Measurements from ENCODE around the gene TMEM266.

Gene TMEM266

DNA sequence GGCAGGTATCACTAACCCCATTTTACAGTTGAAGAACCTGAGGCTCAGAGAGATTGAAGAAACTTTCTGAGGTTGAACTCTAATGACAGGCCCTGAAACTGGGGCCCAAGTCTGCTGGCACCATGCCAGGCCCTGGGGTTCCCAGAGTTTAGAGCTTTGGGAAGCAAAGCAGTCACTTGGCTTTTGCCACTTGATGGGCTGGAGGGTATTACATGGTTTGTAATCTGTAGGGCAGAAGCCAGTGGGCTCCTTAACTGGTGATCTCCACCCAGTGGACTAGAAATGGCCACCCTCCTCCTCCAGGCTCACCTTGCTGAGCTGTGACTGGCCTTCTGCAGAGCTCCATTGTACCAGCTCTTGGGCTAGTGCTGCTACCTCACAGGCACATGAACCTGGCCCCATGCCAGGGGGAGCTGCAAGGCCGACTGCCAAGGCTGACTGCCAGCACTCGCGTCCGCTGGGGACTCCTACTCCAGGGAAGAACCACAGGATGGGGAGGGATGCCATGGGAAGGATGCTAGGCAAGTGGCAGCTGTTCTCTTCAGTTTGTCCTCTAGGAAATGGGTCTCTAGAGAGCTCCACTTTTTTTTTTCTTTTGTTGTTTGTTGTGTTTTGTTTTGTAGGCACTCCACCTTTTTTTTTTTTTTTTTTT lies 146.7 kb downstream of the TMEM266 start:
- no peak for DNase-seq

GRCh38 chr15:76208084-76208785 lies 148.4 kb downstream of the TMEM266 start:
- no peak for DNase-seq

DNA sequence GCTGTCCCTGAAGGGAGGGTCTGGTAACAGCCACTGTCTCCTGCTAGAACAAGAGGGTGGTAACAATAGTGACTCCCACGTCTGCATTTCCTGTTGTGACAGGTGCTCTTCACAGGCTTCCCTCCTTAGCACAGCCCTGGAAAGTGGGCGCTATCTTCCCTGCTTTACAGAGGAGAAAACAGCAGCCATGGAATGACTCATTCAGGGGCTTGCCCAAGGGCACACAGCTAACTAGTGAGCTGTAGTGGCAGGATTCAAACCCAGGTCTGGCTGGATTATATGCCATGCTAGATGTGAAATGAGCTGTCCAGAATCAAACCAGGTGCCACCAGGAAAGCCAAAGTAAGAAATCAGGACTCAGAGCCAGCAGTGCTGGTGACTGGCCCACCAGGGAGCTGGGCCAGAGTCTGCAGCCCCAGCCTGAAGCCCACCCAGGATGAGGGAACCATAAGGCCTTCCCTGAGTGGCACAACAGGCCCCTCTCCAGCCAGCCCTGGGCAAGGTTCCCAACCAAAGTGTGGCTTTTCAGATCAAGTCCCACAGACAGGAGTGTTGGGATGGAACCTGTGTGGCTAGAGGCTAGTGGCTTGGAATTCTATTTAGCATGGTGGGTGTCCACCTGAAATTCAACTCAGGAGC lies 149.1 kb downstream of the TMEM266 start:
- no peak for DNase-seq

- DNase-seq, result no peak
These were observed 149.7 kb downstream of the TMEM266 start for GRCh38 chr15:76209523-76209922.

- DNase-seq, result no peak
These were observed 150.2 kb downstream of the TMEM266 start for GRCh38 chr15:76209942-76210341.

DNA sequence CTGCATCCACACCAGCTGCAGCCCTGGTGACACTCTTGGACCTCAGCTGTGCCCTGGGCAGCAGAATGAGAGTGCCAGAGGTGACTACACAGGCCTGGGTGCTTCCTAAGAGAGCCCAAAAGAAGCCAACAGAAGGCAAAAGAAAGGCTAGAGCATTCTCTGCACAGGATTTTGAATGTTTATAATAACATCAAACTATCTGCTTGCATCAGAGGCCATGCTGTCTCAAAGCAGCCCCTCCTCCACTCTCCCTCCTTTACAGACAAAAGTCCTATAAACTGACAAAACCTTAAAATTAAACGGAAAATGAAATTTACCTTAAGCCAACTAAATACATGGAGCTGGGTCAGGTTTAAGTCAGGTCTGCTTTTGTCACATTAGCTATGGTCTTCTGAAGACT lies 155.8 kb downstream of the TMEM266 start:
- DNase-seq, result no peak

DNA sequence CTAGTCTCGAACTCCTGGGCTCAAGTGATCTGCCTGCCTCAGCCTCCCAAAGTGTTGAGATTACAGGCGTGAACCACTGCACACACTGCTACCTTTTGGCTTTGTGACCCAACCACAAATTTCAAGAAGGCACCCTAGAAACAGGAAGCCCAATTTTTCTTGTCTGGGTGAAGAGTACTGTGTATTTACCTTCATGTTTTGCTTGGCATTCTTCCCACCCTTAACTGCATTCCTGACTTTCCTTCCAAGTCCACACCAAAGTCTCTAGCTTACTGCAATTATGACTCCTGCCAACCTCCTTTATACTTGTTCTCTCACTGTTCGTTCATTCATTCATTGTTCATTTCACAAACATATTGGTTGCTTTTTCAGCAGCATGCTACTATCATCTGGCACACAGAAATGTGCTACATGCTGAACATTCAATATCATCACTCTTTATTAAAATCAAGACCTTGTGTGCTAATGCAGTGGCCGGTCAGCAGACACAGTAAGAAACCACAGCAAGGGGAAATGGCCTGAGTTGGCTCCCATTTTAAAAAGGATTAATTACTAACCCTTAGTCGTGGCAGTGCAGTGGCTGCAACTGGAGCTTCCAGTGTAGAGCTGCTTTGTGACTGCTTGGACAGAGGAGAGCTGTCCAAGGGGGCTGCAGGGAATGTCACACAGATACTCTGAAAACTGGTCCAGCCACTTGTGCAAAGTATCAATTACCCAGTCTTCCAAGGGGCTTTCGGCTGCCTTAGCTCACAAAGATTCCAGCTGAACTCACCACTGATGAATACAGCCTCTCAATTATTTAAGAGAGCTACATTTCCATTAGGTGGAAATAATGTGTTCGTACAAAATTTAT lies 157.5 kb downstream of the TMEM266 start:
- DNase-seq, result no peak

DNA sequence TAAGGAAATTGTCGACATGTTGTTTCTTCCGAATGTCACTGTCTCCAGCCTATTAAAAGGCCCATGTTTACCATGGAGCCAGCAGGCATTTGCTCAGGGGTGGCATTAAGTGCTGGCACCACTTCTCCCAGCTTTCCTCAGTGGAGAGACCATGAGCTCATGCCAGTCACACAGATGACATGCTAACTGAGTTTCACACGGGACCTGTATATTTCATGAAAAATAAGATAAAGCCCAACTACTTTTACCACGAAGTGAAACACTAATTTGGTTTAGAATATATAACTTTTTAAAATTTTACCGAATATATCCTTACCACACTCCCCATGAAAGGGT lies 158.1 kb downstream of the TMEM266 start:
- DNase-seq, result no peak

GRCh38 chr15:76221085-76221767 lies 161.4 kb downstream of the TMEM266 start:
- no peak for DNase-seq

DNA sequence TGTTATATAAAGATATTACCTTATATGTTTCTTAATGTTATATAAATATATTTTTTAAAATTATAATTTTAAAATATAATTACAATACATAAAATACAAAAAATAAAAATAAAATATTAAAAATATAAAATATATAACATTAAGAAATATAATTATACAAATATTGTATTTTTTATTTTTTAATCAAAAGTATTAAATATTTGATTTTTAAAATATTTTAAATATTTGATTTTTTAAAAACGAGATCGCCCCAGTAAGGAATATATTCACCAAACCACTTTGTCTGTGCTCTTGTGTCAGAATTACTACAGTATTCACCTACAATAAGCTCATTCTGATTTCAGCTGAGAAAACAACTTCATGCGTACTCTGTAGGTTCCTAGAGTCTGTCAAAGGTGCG lies 162.4 kb downstream of the TMEM266 start:
- no peak for DNase-seq

DNA sequence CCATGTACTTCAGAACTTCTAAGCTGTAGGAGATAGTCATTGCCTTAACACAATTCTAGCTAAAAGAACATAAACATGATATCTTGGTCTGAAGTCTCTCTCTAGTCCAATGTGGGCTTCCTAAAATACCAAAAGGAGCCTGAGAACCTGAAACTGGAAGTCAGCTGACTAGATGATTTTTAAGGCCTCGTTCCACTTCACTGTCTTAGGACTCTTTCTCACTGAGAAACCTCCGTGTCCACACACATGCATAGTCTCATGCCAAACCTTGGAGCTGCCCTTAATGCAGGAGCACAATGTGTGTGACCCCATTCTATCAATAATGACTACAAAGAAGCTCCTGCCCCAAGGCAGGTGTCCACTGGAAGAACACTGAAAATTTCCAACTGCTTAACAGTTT lies 163.7 kb downstream of the TMEM266 start:
- DNase-seq, result no peak

GRCh38 chr15:76229266-76229665 lies 169.5 kb downstream of the TMEM266 start:
- no peak for DNase-seq

GRCh38 chr15:76233921-76234320 lies 174.1 kb downstream of the TMEM266 start:
- DNase-seq, result no peak

DNA sequence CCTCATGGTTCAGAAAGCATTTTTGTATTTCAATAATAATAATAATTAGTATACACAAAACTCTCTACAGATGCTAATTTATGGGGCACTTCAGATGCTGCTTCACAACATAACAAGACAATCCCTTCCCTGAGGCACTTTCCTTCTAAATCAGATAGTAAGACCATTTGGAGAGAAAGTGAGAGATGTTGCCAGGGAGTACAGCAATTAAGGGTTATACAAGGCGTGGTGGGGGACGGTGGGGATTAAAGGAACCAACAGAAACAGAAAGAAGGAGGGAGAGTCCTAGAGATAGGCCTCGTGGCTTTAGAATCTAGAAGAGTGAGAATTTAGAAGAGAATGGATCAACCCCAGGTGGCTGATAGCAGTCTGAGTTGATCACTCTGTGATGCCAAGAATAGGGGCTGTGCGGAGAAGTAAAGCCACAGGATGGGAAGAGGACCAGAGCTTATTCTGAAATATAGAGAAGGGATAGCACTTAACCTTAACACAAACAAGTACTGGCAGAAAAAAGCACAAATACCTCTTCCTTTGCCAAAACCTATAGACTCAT lies 174.6 kb downstream of the TMEM266 start:
- no peak for DNase-seq

DNA sequence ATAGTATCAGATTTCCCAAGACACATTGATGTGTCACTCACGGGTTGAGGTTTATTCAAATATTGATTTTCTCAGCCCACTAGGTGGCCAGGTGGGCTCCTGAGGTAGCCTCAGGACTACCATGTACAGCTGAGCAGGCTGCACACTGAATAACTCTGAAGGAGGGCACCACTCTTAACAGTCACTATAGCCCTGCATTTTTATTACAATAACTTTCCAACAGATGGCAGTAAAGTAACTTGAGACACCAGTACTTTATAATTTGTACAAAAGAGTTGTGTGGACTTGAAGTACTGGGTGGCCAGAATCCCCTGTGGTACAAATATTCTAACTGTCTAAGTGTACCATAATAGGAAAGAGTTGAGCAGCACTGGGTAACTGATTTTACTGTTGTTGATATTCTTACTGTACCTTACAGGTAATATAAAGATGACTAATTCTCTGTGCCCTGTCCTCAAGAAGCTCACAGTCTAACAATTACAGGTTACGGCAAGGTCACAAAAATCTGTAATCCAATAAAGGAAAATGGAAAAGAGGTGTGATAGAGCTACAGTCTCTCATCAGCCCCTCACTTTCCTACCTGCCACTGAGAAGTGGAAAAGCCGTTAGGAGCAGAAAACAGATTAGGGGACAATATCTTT lies 175.5 kb downstream of the TMEM266 start:
- DNase-seq, result no peak

DNA sequence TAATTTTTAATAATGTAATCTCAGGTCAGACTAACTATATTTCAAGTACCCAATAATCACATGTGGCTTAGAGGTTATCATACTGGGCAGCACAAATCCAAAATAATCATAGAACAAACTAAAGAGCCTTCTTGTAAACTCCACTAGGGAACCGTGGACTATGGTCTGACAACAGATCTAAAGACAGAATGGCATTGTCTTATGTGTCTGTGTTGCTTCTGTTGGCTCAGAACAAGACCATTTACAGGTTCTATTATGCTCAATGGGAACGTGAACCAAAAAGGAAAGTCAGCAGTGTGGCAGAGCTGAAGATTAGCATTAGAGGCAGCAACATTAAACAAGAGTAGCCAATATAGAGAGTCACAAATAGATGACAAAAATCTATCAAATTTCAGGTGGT lies 176.6 kb downstream of the TMEM266 start:
- DNase-seq, result no peak

DNA sequence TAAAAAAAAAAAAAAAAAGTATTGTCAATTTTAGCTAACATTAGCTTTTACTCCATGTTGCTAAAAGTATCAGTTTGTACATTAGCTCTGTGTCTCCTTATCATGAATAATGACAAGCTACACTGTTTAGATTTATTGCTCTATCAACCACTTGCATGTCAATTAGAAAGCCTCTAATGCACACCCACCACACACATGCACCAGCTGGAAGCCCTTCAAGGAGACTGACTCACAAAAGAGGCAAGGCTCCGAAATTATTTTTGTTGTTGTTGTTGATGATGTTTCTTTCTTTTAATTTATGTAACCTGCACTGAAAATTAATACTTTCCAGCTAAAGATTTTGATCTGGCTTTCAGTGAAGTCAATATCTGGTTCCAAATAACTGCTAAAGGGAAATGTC lies 180.0 kb downstream of the TMEM266 start:
- no peak for DNase-seq

- no peak for DNase-seq
These were observed 185.4 kb downstream of the TMEM266 start for GRCh38 chr15:76245072-76245610.

- DNase-seq, result no peak
These were observed 191.9 kb downstream of the TMEM266 start for GRCh38 chr15:76251717-76252116.

DNA sequence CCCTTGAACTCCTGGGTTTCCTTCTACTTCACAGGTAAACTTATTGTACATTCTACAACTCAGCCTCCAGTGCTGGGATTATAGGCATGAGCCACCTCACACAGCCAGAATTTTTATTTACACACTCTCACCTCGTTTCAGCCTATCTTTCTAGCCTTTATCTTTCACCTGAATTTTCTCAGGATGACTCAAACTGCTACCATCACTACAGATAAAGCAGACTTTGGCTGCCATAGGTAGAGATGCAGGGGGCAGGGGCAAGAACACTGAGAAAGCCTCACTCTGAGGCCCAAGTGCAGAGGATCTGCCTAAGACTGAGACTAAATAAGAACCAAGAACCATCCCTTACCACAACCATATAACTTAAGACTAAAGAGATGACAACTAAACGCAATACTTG lies 192.5 kb downstream of the TMEM266 start:
- DNase-seq, result no peak

- no peak for DNase-seq
These were observed 194.1 kb downstream of the TMEM266 start for GRCh38 chr15:76253691-76254473.

Measured in activated CD4-positive, alpha-beta T cell treated with anti-CD3 and anti-CD28 coated beads, Interleukin-2, amount 50 U/mL, for 48 hours (primary cell).